ENCODE measurements around the gene ALDH3A1.

DNA sequence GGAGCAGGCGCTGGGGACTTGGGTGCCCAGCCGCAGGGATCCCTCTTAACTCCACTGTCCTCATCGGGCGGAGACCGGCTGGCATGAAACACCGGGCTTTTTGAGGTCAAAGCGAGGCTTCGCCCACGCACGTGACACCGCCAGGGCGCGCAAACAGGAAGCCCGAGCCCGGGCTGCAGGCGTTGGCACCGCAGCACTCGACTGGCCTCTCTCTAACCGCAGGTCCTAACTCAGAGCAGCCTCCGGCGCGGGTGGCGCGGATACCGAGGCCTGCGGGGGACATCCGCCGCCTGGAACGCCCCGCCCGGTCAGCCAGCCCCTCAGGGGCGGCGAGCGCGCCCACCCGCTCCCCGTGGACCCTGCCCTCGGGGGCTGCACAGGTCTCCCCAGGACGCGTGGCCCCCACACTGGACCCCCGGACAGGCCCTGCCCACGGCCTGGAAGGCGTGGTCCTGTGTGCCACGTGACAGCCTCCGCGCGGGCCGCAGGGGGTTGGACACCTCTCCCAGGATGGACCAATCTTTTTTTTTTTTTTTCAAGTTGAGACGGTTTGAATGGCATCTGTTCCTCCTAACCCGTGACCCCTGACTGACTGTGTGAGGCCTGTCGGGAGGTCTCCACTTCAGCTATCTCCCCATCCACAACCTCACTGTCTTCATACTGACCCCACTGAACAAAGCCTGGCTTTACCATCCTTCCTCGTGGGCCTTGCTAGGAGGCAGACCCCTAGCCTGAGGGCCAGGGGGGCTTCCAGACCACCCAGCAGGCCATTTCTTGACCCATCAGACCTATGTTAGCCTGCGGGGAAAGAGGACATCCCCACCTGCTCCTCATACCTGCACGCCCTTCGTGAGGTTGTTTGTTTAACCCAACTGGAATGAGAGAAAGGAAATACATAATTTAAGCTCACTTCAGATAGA, 23.3 kb downstream of the ALDH3A1 start:
- no peak for TF ChIP-seq POLR2A (IDR thresholded peaks at IDR 0.05; ENCODE audit: low read length)
- TF ChIP-seq RNF2 (IDR thresholded peaks at IDR 0.05; ENCODE audit: borderline replicate concordance, low read depth) = no peak
- no peak for TF ChIP-seq CEBPB (IDR thresholded peaks at IDR 0.05)
- TF ChIP-seq, protein P1, sequence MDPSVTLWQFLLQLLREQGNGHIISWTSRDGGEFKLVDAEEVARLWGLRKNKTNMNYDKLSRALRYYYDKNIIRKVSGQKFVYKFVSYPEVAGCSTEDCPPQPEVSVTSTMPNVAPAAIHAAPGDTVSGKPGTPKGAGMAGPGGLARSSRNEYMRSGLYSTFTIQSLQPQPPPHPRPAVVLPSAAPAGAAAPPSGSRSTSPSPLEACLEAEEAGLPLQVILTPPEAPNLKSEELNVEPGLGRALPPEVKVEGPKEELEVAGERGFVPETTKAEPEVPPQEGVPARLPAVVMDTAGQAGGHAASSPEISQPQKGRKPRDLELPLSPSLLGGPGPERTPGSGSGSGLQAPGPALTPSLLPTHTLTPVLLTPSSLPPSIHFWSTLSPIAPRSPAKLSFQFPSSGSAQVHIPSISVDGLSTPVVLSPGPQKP (IDR thresholded peaks at IDR 0.05; ENCODE audit: low read depth, low read length) = no peak
- TF ChIP-seq, protein P2, sequence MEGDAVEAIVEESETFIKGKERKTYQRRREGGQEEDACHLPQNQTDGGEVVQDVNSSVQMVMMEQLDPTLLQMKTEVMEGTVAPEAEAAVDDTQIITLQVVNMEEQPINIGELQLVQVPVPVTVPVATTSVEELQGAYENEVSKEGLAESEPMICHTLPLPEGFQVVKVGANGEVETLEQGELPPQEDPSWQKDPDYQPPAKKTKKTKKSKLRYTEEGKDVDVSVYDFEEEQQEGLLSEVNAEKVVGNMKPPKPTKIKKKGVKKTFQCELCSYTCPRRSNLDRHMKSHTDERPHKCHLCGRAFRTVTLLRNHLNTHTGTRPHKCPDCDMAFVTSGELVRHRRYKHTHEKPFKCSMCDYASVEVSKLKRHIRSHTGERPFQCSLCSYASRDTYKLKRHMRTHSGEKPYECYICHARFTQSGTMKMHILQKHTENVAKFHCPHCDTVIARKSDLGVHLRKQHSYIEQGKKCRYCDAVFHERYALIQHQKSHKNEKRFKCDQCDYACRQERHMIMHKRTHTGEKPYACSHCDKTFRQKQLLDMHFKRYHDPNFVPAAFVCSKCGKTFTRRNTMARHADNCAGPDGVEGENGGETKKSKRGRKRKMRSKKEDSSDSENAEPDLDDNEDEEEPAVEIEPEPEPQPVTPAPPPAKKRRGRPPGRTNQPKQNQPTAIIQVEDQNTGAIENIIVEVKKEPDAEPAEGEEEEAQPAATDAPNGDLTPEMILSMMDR (IDR thresholded peaks at IDR 0.05) = no peak
- TF ChIP-seq, protein P3, sequence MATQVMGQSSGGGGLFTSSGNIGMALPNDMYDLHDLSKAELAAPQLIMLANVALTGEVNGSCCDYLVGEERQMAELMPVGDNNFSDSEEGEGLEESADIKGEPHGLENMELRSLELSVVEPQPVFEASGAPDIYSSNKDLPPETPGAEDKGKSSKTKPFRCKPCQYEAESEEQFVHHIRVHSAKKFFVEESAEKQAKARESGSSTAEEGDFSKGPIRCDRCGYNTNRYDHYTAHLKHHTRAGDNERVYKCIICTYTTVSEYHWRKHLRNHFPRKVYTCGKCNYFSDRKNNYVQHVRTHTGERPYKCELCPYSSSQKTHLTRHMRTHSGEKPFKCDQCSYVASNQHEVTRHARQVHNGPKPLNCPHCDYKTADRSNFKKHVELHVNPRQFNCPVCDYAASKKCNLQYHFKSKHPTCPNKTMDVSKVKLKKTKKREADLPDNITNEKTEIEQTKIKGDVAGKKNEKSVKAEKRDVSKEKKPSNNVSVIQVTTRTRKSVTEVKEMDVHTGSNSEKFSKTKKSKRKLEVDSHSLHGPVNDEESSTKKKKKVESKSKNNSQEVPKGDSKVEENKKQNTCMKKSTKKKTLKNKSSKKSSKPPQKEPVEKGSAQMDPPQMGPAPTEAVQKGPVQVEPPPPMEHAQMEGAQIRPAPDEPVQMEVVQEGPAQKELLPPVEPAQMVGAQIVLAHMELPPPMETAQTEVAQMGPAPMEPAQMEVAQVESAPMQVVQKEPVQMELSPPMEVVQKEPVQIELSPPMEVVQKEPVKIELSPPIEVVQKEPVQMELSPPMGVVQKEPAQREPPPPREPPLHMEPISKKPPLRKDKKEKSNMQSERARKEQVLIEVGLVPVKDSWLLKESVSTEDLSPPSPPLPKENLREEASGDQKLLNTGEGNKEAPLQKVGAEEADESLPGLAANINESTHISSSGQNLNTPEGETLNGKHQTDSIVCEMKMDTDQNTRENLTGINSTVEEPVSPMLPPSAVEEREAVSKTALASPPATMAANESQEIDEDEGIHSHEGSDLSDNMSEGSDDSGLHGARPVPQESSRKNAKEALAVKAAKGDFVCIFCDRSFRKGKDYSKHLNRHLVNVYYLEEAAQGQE (IDR thresholded peaks at IDR 0.05) = no peak

Measured in A549 (cell line).